HG03354 (cell line): Measurements from ENCODE around the gene DEFB131A.
"Not testable (repeated sequence)": the region's sequence is repeated elsewhere in the genome, so short reads cannot be mapped to it uniquely, and the experiment has no call there.

Experiments
- ATAC-seq: cut with Tn5 transposase; IDR thresholded peaks from one replicate; pipeline ENCODE4 v1.9.1; 2021; ENCODE audit warnings: mild to moderate bottlenecking; ENCODE audit not compliant: unreplicated experiment, poor library complexity, severe bottlenecking

Gene DEFB131A

DNA sequence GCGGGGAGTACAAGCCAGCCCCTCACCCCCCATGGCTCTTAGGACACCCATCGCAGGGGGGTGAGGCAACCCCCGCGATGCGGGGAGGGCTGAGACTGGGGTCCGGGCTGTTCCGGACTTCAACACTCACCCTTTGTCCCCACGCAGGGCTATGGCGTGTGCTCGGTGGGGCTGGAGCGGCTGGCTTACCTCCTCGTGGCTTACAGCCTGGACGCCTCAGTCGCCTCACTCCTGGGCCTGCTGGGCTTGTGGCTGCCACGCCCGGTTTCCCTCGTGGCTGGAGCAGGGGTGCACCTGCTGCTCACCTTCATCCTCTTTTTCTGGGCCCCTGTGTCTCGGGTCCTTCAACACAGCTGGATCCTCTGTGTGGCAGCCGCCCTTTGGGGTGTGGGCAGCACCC lies 49.4 kb downstream of the DEFB131A start:
- ATAC-seq, result not testable (repeated sequence)

DNA sequence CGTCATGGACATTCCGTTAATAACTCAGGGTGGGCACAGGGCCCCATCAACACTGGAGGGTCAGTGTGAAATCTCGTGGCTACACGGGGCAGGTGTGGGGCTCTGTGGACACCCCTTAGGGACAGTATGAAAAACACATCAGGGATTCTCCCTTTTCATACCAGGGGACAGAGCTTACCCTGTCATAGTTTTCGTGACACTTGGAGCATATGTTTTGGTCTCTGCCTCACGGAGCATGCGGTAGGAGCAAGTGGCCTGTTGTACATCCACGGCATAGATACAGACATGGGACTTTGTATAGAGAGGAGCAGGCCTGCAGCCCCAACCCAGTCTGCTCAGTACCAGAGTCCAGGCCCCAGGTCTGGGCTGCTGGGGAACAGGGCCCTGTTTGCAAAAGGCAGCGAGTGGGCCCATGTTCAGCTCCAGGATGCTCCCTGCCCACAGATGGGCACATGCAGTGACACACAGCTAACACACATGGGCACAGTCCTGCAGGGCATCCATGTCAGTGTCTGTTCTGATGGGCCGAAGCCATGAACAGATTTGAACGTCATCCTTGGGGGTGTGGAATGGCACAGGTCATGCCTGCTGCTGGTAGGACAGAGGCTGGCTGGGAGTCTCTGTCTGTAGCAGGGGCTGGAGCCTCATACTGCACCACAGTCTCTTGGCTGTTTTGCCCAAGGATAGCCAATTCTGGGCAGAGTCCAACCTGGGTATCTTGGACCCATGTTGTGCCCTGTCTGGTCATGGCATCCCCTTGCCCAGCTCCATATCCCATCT lies 50.2 kb downstream of the DEFB131A start:
- ATAC-seq, result not testable (repeated sequence)

DNA sequence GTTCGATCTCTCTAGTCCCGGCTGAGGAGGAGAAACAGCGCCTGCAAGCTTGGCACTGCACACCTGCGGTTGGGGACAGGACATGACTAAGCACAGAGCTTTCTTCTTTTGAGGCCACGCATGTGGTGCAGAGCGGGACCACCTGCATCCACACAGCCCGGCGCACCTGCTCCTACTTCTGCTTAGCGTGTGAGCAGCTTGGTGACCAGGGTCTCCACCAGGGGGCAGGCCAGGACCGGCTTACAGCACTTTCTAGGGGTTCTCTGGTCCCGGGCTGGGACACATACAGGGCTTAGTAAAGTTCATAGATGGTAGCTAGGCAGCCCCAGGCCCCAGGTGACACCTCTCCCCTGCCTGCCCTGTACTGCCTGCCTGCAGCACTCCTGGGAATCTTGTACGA lies 51.2 kb downstream of the DEFB131A start:
- not testable (repeated sequence) for ATAC-seq

DNA sequence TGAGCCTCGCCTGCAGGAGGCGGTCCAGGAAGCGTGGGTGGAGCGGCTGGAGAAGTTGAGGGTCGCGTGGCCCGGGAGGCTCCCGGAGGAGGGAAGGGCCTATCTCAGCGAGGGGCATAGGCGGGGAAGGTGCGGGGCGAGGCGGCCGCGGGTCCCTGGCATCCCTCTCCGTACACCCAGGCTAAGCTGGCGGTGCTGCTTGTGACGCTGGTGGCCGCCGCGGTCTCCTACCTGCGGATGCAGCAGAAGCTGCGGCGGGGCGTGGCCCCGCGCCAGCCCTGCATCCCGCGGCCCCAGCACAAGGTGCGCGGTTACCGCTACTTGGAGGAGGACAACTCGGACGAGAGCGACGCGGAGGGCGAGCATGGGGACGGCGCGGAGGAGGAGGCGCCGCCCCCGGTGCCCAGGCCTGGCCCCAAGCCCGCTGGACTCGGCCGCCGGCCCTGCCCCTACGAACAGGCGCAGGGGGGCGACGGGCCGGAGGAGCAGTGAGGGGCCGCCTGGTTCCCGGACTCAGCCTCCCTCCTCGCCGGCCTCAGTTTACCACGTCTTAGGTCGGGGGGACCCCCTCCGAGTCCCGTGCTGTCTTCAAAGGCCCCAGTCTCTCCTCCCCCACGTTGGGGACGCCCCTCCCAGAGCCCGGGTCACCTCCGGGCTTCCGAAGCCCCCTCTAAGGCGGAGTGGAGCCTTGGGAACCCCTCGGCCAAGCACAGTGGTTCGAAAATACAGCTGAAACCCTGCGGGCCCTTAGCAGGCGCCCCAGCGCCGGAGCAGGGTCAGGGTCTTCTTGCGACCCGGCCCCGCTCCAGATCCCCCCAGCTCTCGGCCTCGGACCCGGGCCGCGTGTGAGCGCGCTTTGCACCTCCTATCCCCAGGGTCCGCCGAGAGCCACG lies 53.6 kb downstream of the DEFB131A start:
- ATAC-seq, result not testable (repeated sequence)

DNA sequence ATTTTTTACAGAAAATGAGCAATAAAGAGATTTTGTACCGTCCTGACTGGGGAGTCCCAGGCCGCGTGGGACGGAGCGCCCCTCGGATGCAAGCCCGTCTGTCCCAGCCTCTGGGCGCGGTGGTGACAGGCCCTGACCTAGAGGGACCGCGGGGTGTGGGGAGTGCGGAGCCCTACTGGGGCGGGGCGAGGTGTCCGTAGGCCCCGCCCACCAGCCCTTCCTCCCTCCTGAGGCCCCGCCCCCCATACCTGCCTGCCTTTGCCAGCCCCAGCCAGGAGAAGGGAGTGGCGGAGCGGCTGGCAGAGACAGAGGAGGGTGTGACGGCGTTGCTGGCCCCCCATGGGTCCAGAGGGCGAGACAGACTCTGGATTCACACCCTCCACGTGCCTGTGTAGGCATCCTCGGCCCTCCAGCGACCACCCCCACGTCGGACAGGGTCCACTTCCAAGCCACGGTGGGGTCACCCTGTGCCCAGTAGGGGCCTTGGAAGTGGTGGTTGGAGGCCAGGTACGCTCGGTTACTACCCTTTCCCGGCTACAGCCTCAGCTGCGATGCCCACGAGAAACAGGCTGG lies 54.3 kb downstream of the DEFB131A start:
- ATAC-seq, result not testable (repeated sequence)

DNA sequence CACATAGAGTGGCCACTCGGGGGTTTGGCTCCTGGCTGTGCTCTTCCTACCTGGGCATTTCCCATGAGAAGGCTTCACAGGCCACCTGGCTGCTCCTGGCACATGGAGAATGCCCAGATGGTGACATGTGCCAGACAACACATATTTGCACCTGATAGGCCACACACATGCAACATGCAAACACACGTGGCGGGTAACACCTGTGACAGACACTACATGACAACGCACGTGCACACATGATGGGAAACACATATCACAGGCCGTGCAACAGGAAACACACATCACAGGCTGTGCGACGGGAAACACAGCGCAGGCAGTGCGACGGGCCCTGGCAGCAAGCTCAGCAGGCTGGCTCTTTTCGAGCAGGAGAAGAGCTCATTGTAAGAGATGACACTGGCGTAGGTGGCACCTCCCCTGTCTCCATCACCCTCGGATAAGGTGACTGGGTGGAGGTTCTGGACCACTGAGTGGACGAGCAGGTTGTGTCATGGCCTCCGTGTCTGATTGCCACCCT lies 55.8 kb downstream of the DEFB131A start:
- not testable (repeated sequence) for ATAC-seq
